ENCODE data around the gene SIX5. TPM values are rescaled to one million over a fixed set of nuclear protein-coding genes. Genes with fewer than 3 reads are reported as not detected.
A peak's percentile ranks its signal among the peaks of the same experiment; 100 is the strongest.

Gene SIX5
- total and polyA plus RNA-seq, 9 of the 15 experiments (the other 6 are each of a cell fraction or from before 2014, with no cell fraction given) = 1.4 to 17.2 (median 7.4) TPM; not detected in 2

DNA sequence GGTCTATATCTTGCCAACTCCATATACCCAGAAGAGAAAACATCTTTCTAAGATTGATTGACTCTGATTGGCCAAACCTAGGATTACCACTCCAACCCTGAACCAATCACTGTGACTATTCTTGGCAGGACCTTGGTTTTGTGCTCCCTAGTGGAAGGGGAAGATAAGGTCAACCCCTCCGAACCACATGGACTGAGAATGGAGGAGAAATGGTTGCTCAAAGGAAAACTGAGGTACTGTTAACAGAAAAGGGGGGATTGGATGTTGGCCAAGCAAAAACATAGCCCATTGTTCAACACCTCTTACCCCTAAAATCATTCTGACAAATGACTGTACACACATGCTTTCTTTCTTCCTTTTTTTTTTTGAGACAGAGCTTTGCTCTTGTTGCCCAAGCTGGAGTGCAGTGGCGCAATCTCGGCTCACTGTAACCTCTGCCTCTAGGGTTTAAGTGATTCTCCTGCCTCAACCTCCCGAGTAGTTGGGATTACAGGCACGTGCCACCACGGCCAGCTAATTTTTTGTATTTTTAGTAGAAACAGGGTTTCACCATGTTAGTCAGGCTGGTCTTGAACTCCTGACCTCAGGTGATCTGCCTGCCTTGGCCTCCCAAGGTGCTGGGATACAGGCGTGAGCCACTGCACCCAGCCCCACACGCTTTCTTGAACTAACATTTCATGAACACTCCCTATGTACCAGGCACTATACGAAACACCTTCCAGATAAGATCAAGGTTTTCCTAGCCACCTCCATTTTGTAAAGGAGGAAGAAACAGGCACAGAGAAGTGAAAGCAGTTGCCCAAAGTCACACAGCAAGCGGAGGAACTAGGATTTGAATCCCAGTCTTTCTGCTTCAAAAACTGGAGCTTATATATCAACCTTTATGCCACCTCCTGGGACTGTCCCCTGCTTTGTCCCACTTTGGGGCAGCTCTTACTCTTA is 29.3 kb downstream of the SIX5 start (continued):
- TF ChIP-seq TBP (optimal IDR thresholded peaks at IDR 0.05; ENCODE audit: low read depth, low read length) (peak; percentile 79), GATA2 (CRISPR knock-in tag; IDR thresholded peaks at IDR 0.05) (peak; percentile 86), CREB1 (IDR thresholded peaks at IDR 0.05) (no peak), CREB1 (CRISPR knock-in tag; IDR thresholded peaks at IDR 0.05) (0 out of 2 replicates have a peak, but pooled peaks have one; percentile 21), NCOA2 (IDR thresholded peaks at IDR 0.05; ENCODE audit: partially characterized antibody in 2 of 2) (no peak), CBFA2T3 (IDR thresholded peaks at IDR 0.05) (peak; percentile 55), CBX1 (IDR thresholded peaks at IDR 0.05; ENCODE audit: low read depth) (peak; percentile 55; the same call in 1 of the 2 replicates), FOXK2 (conservative IDR thresholded peaks at IDR 0.05 in 1 of 2, IDR thresholded peaks at IDR 0.05 in 1 of 2; ENCODE audit: low read depth in 2 of 2) (peak in 1 of 2 experiments; percentile 55; a peak in 1 of 4 replicates), CBFA2T2 (conservative IDR thresholded peaks at IDR 0.05) (no peak), RB1 (IDR thresholded peaks at IDR 0.05; ENCODE audit: low read depth) (no peak), KDM5B (IDR thresholded peaks at IDR 0.05; ENCODE audit: insufficient replicate concordance, low read depth, low read length) (no peak), NEUROD1 (IDR thresholded peaks at IDR 0.05; ENCODE audit: borderline replicate concordance, low read depth, low read length, partially characterized antibody) (peak; percentile 73), HDAC1 (IDR thresholded peaks at IDR 0.05) (peak in 1 of 2 experiments; percentile 46; a peak in 1 of 4 replicates), CREM (IDR thresholded peaks at IDR 0.05; ENCODE audit: low read depth) (peak; percentile 38; the same call in 1 of the 2 replicates), ADNP (tag; IDR thresholded peaks at IDR 0.05) (peak; percentile 66; the same call in 1 of the 2 replicates), DPF2 (IDR thresholded peaks at IDR 0.05) (peak; percentile 48), NR2C1 (IDR thresholded peaks at IDR 0.05) (peak; percentile 68), NR2C1 (tag; IDR thresholded peaks at IDR 0.05) (peak; percentile 79), ARID1B (IDR thresholded peaks at IDR 0.05) (peak; percentile 15; the same call in 1 of the 2 replicates), C11orf30 (IDR thresholded peaks at IDR 0.05; ENCODE audit: low read depth) (peak; percentile 27; the same call in 1 of the 2 replicates)
- TF ChIP-seq, protein P1, sequence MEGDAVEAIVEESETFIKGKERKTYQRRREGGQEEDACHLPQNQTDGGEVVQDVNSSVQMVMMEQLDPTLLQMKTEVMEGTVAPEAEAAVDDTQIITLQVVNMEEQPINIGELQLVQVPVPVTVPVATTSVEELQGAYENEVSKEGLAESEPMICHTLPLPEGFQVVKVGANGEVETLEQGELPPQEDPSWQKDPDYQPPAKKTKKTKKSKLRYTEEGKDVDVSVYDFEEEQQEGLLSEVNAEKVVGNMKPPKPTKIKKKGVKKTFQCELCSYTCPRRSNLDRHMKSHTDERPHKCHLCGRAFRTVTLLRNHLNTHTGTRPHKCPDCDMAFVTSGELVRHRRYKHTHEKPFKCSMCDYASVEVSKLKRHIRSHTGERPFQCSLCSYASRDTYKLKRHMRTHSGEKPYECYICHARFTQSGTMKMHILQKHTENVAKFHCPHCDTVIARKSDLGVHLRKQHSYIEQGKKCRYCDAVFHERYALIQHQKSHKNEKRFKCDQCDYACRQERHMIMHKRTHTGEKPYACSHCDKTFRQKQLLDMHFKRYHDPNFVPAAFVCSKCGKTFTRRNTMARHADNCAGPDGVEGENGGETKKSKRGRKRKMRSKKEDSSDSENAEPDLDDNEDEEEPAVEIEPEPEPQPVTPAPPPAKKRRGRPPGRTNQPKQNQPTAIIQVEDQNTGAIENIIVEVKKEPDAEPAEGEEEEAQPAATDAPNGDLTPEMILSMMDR (IDR thresholded peaks at IDR 0.05 in 2 of 3, conservative IDR thresholded peaks at IDR 0.05 in 1 of 3; ENCODE audit: insufficient read depth in 2 of 3, low read depth in 1 of 3, low read length in 3 of 3) = peak in 2 of 3 experiments; percentile 37 to 38; a peak in 3 of 6 replicates
- TF ChIP-seq, protein P2, sequence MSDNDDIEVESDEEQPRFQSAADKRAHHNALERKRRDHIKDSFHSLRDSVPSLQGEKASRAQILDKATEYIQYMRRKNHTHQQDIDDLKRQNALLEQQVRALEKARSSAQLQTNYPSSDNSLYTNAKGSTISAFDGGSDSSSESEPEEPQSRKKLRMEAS (CRISPR knock-in tag; IDR thresholded peaks at IDR 0.05) = peak; percentile 78; the same call in 1 of the 2 replicates
- TF ChIP-seq, protein P3, sequence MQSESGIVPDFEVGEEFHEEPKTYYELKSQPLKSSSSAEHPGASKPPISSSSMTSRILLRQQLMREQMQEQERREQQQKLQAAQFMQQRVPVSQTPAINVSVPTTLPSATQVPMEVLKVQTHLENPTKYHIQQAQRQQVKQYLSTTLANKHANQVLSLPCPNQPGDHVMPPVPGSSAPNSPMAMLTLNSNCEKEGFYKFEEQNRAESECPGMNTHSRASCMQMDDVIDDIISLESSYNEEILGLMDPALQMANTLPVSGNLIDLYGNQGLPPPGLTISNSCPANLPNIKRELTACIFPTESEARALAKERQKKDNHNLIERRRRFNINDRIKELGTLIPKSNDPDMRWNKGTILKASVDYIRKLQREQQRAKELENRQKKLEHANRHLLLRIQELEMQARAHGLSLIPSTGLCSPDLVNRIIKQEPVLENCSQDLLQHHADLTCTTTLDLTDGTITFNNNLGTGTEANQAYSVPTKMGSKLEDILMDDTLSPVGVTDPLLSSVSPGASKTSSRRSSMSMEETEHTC (IDR thresholded peaks at IDR 0.05) = no peak
- TF ChIP-seq, protein P4, sequence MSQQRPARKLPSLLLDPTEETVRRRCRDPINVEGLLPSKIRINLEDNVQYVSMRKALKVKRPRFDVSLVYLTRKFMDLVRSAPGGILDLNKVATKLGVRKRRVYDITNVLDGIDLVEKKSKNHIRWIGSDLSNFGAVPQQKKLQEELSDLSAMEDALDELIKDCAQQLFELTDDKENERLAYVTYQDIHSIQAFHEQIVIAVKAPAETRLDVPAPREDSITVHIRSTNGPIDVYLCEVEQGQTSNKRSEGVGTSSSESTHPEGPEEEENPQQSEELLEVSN (IDR thresholded peaks at IDR 0.05; ENCODE audit: borderline replicate concordance in 1 of 2, extremely low read depth in 1 of 2, insufficient read depth in 1 of 2, insufficient read length in 1 of 2, low read depth in 1 of 2, low read length in 1 of 2, poor library complexity in 1 of 2, severe bottlenecking in 1 of 2) = peak in 1 of 2 experiments; percentile 56
